Neural cell (in vitro differentiated cells): ENCODE measurements around the gene EMID1. TPM values are rescaled to one million over a fixed set of nuclear protein-coding genes. Genes with fewer than 3 reads are reported as not detected.

Source experiments
- H2AFZ ChIP-seq: fragments of 200-600, 300-800 bp; sonication (generic), shearing (Covaris generic); 2 replicates; pipeline ENCODE4 v1.6.0; 2014; ENCODE audit warnings: low read depth, mild to moderate bottlenecking, antibody characterized with exemption, low read length, moderate library complexity
- H3F3A ChIP-seq: fragments of 200-600 bp; shearing (Covaris generic); 2 replicates; pipeline ENCODE4 v1.6.1; 2016; ENCODE audit warnings: mild to moderate bottlenecking, moderate library complexity, mixed read lengths, antibody characterized with exemption, low read length; ENCODE audit not compliant: insufficient read depth, poor library complexity, severe bottlenecking
- H3K27ac ChIP-seq: fragments of 200-600, 300-800 bp; sonication (generic), shearing (Covaris generic); 2 replicates; pipeline ENCODE4 v1.5.1; 2014; ENCODE audit warnings: mild to moderate bottlenecking, low read length, moderate library complexity
- H3K27me3 ChIP-seq: fragments of 300-800, 200-600 bp; sonication (generic), shearing (Covaris generic); 2 replicates; pipeline ENCODE4 v1.6.0; 2014; ENCODE audit warnings: mild to moderate bottlenecking, low read depth, low read length, moderate library complexity; ENCODE audit not compliant: insufficient read depth
- H3K36me3 ChIP-seq: fragments of 300-800, 200-600 bp; sonication (generic), shearing (Covaris generic); 2 replicates; pipeline ENCODE4 v1.5.1; 2014; ENCODE audit warnings: mild to moderate bottlenecking, antibody characterized with exemption, low read length, moderate library complexity; ENCODE audit not compliant: insufficient read depth
- H3K4me2 ChIP-seq: fragments of 300-800, 200-600 bp; sonication (generic), shearing (Covaris generic); 2 replicates; pipeline ENCODE4 v1.6.0; 2014; ENCODE audit warnings: mild to moderate bottlenecking, low read length
- H3K4me3 ChIP-seq: fragments of 300-800, 200-600 bp; sonication (generic), shearing (Covaris generic); 2 replicates; pipeline ENCODE4 v1.5.1; 2014; ENCODE audit warnings: mild to moderate bottlenecking, low read length, moderate library complexity
- H3K79me2 ChIP-seq: fragments of 200-600 bp; shearing (Covaris generic); replicated peaks from 2 replicates; pipeline ENCODE4 v1.6.0; 2014; ENCODE audit warnings: mild to moderate bottlenecking, low read length, moderate library complexity; ENCODE audit not compliant: insufficient read depth
- H3K9ac ChIP-seq: fragments of 300-800, 200-600 bp; sonication (generic), shearing (Covaris generic); 2 replicates; pipeline ENCODE4 v1.6.1; 2016; ENCODE audit warnings: mild to moderate bottlenecking, low read length, mixed read lengths
- H3K9me2 ChIP-seq: fragments of 200-600 bp; shearing (Covaris generic); 2 replicates; pipeline ENCODE4 v1.6.1; 2016; ENCODE audit warnings: mild to moderate bottlenecking, low read length, mixed read lengths; ENCODE audit not compliant: insufficient read depth
- H3K9me3 ChIP-seq: fragments of 200-600, 300-800 bp; sonication (generic), shearing (Covaris generic); 2 replicates; pipeline ENCODE4 v1.6.1; 2016; ENCODE audit warnings: mild to moderate bottlenecking, mixed run types, low read length, moderate library complexity, mixed read lengths
- H4K20me1 ChIP-seq: fragments of 200-600 bp; shearing (Covaris generic); 2 replicates; pipeline ENCODE4 v1.6.1; 2016; ENCODE audit warnings: mild to moderate bottlenecking, mixed run types; ENCODE audit not compliant: insufficient read depth
- CTCF ChIP-seq: fragments of 450-650 bp; IDR thresholded peaks from 2 replicates; pipeline ENCODE4 v1.5.1; 2014; ENCODE audit warnings: antibody characterized with exemption, mild to moderate bottlenecking, moderate library complexity; ENCODE audit not compliant: poor library complexity, severe bottlenecking
- EP300 ChIP-seq: fragments of 450-650 bp; conservative IDR thresholded peaks from 2 replicates; pipeline ENCODE4 v1.6.1; 2014; ENCODE audit warnings: antibody characterized with exemption, mild to moderate bottlenecking, moderate library complexity; ENCODE audit not compliant: poor library complexity, severe bottlenecking
- EZH2 ChIP-seq: fragments of 200-600, 300-800 bp; shearing (Covaris generic), sonication (generic); IDR thresholded peaks from 2 replicates; pipeline ENCODE4 v1.6.1; 2014; ENCODE audit warnings: antibody characterized with exemption, low read length, borderline replicate concordance, mild to moderate bottlenecking; ENCODE audit not compliant: insufficient read depth, poor library complexity, severe bottlenecking
- MXI1 ChIP-seq: fragments of 450-650 bp; conservative IDR thresholded peaks from 2 replicates; pipeline ENCODE4 v1.6.1; 2014; ENCODE audit warnings: antibody characterized with exemption, mild to moderate bottlenecking; ENCODE audit not compliant: poor library complexity, severe bottlenecking
- POLR2AphosphoS5 ChIP-seq: IDR thresholded peaks from 2 replicates; pipeline ENCODE4 v1.6.1; 2012
- RAD21 ChIP-seq: fragments of 450-650 bp; conservative IDR thresholded peaks from 2 replicates; pipeline ENCODE4 v1.6.1; 2014; ENCODE audit warnings: antibody characterized with exemption, mild to moderate bottlenecking, moderate library complexity
- REST ChIP-seq: IDR thresholded peaks from 2 replicates; pipeline ENCODE4 v1.6.1; 2012; ENCODE audit warnings: borderline replicate concordance
- SMC3 ChIP-seq: fragments of 450-650 bp; conservative IDR thresholded peaks from 2 replicates; pipeline ENCODE4 v1.6.1; 2014; ENCODE audit warnings: antibody characterized with exemption, mild to moderate bottlenecking, moderate library complexity; ENCODE audit not compliant: poor library complexity
- TAF1 ChIP-seq: IDR thresholded peaks from 2 replicates; pipeline ENCODE4 v1.6.1; 2012; ENCODE audit warnings: low read depth
- polyA plus RNA-seq: library from polyadenylated mRNA; depleted of rRNA; stranded (reverse); fragments of >200 nt; gene quantifications from 2 replicates; pipeline ENCODE4 v1.2.3, GENCODE V29; 2014

Gene EMID1
- polyA plus RNA-seq, 1 donor from 2014 or later: 14.1 TPM

- Histone ChIP-seq H3K79me2 (no peaks in the 10 kb centered on the region), H3K27me3 (no peaks in the 10 kb centered on the region), H4K20me1 (no peaks in the 10 kb centered on the region), H3K4me2 (no peak overlapping the region), H3K9me2 (no peaks in the 10 kb centered on the region), H2AFZ (no peak overlapping the region), H3K36me3 (no peaks in the 10 kb centered on the region), H3K9me3 (no peaks in the 10 kb centered on the region), H3K4me3 (no peak overlapping the region), H3F3A (no peaks in the 10 kb centered on the region), H3K9ac (no peak overlapping the region), H3K27ac (no peak overlapping the region)
- TF ChIP-seq REST (no peak), EP300 (no peak), MXI1 (no peak), SMC3 (no peak), CTCF (no peak), POLR2AphosphoS5 (no peak), RAD21 (no peak), EZH2 (no peak), TAF1 (no peak)
Observed at GRCh38 chr22:29260601-29261315, 55.1 kb downstream of the EMID1 start.

- H3K9me2 ChIP-seq: no peaks in the 10 kb centered on the region
- H3K9me3 ChIP-seq: no peaks in the 10 kb centered on the region
- no peak overlapping the region for H3K4me2 ChIP-seq
- no peaks in the 10 kb centered on the region for H3K36me3 ChIP-seq
- H3K4me3 ChIP-seq: no peak overlapping the region
- no peaks in the 10 kb centered on the region for H4K20me1 ChIP-seq
- H3K9ac ChIP-seq: no peak overlapping the region
- TF ChIP-seq REST (no peak), MXI1 (no peak), SMC3 (no peak), POLR2AphosphoS5 (no peak), EP300 (no peak), TAF1 (no peak), CTCF (no peak), RAD21 (no peak), EZH2 (no peak)
- peaks cover 24% of the 10 kb centered on the region for H3K79me2 ChIP-seq
- no peak overlapping the region for H2AFZ ChIP-seq
- H3F3A ChIP-seq: no peaks in the 10 kb centered on the region
- H3K27ac ChIP-seq: no peak overlapping the region
- no peaks in the 10 kb centered on the region for H3K27me3 ChIP-seq
Observed at GRCh38 chr22:29263791-29264276, 58.1 kb downstream of the EMID1 start.
